Stimulated activated naive CD8-positive, alpha-beta T cell treated with anti-CD3 and anti-CD28 coated beads, Interleukin-15, Interleukin-2, amounts not matched to agents 100 U/mL and 50 U/mL, for 24 hours (primary cell): ENCODE data around the gene HES4.
"Not testable (repeated sequence)": the region's sequence is repeated elsewhere in the genome, so short reads cannot be mapped to it uniquely, and the experiment has no call there.

ENCODE experiments used
- ATAC-seq: fragments of 150-1000 bp; cut with Tn5 transposase; one replicate; pipeline ENCODE4 v1.10.0; 2021
- DNase-seq: peaks from one replicate; pipeline ENCODE4 v3.0.0; 2021

HES4 gene

GRCh38 chr1:1033731-1034438, 34.0 kb upstream of the HES4 start:
- ATAC-seq (no peak), DNase-seq (no peak)

- ATAC-seq (peak; percentile 95), DNase-seq (peak; percentile 96)
Observed at GRCh38 chr1:1033009-1033587, 33.2 kb upstream of the HES4 start.

- DNase-seq (no peak), ATAC-seq (no peak)
Observed at GRCh38 chr1:1032424-1032823, 32.5 kb upstream of the HES4 start.

GRCh38 chr1:1031659-1032235, 31.9 kb upstream of the HES4 start:
- ATAC-seq (no peak), DNase-seq (no peak)

- DNase-seq, ATAC-seq: not testable (repeated sequence)
Observed at GRCh38 chr1:1030867-1031658, 31.2 kb upstream of the HES4 start.

- ATAC-seq (no peak), DNase-seq (no peak)
Observed at GRCh38 chr1:1027791-1028190, 27.9 kb upstream of the HES4 start.

GRCh38 chr1:1026599-1027413, 26.9 kb upstream of the HES4 start:
- no peak for DNase-seq
- no peak for ATAC-seq

- ATAC-seq (no peak), DNase-seq (no peak)
Observed at GRCh38 chr1:1025730-1026129, 25.8 kb upstream of the HES4 start.

- no peak for DNase-seq
- ATAC-seq: no peak
Observed at GRCh38 chr1:1024771-1025699, 25.1 kb upstream of the HES4 start.

- ATAC-seq (no peak), DNase-seq (no peak)
Observed at GRCh38 chr1:1024149-1024770, 24.4 kb upstream of the HES4 start.

- no peak for ATAC-seq
- no peak for DNase-seq
Observed at GRCh38 chr1:1023700-1024099, 23.8 kb upstream of the HES4 start.

- ATAC-seq: no peak
- no peak for DNase-seq
Observed at GRCh38 chr1:1022302-1023009, 22.6 kb upstream of the HES4 start.

GRCh38 chr1:1021920-1022259, 22.0 kb upstream of the HES4 start:
- no peak for ATAC-seq
- no peak for DNase-seq

- no peak for DNase-seq
Observed at GRCh38 chr1:1021010-1021919, 21.4 kb upstream of the HES4 start.

GRCh38 chr1:1020415-1021009, 20.6 kb upstream of the HES4 start:
- ATAC-seq: no peak
- DNase-seq: peak; percentile 55

More at GRCh38 chr1:1021010-1021919, 21.4 kb upstream of the HES4 start:
- no peak for ATAC-seq

GRCh38 chr1:1020000-1020404, 20.1 kb upstream of the HES4 start, which contains the start of gene AGRN:
Gene AGRN, plus strand, starts transcription at chr1:1020120. Its CDS starts 53 bp downstream, at chr1:1020173.
- DNase-seq: peak; percentile 42
- peak; percentile 24 for ATAC-seq

- peak; percentile 88 for DNase-seq
- ATAC-seq: peak; percentile 71
Observed at GRCh38 chr1:1019122-1019999, 19.5 kb upstream of the HES4 start.
